ENCODE measurements around the gene ATP11A. TPM values are rescaled to one million over a fixed set of nuclear protein-coding genes. Genes with fewer than 3 reads are reported as not detected.

ATP11A gene
- total and polyA plus RNA-seq, 2 experiments from 2014 or later: 12.3 to 52.6 TPM

GRCh38 chr13:112885782-112886268, 196.0 kb downstream of the ATP11A start:
- Histone ChIP-seq H3K9me2 (ENCODE audit: insufficient read depth) (no peaks in the 10 kb centered on the region), H3K27me3 (ENCODE audit: insufficient read depth) (no peaks in the 10 kb centered on the region), H3K4me3 (no peak overlapping the region), H4K20me1 (replicated peaks; ENCODE audit: insufficient read depth) (no peaks in the 10 kb centered on the region), H3K4me1 (ENCODE audit: insufficient read depth) (no peaks in the 10 kb centered on the region), H3K27ac (ENCODE audit: low read depth) (no peak overlapping the region), H3F3A (replicated peaks; ENCODE audit: low read depth) (0 out of 2 replicates have a peak, but pooled peaks cover 11% of the 10 kb centered on the region), H2AFZ (no peak overlapping the region), H3K79me2 (replicated peaks; ENCODE audit: insufficient read depth) (no peaks in the 10 kb centered on the region), H3K4me2 (no peak overlapping the region), H3K36me3 (ENCODE audit: insufficient read depth) (no peaks in the 10 kb centered on the region)
- Mint-ChIP-seq H3K4me1 (peaks cover 12% of the 10 kb centered on the region), H3K4me3 (peak overlapping the region; percentile 54; the same call in 2 of the 3 replicates), H3K27me3 (ENCODE audit: insufficient read depth, low read depth, poor library complexity) (peaks cover 28% of the 10 kb centered on the region), H3K36me3 (ENCODE audit: low read depth) (peaks cover 3% of the 10 kb centered on the region; the same call in 1 of the 3 replicates), H3K27ac (no peak overlapping the region), H3K9me3 (no peaks in the 10 kb centered on the region)
- ATAC-seq: peak; percentile 89
- TF ChIP-seq CTCF (conservative IDR thresholded peaks at IDR 0.05; ENCODE audit: low read depth in 2 of 2): no peak
- no peak for TF ChIP-seq ZNF462 (CRISPR knock-in tag; IDR thresholded peaks at IDR 0.05)
- no peak for TF ChIP-seq STAT1 (IDR thresholded peaks at IDR 0.05; ENCODE audit: unreplicated experiment)
- peak; percentile 58 for TF ChIP-seq POLR2AphosphoS5 (IDR thresholded peaks at IDR 0.05; ENCODE audit: low read depth)
- TF ChIP-seq EZH2phosphoT487 (IDR thresholded peaks at IDR 0.05; ENCODE audit: unreplicated experiment): no peak
- no peak for TF ChIP-seq JUNB (IDR thresholded peaks at IDR 0.05; ENCODE audit: unreplicated experiment)
- TF ChIP-seq ZNF114 (CRISPR knock-in tag; IDR thresholded peaks at IDR 0.05): no peak
- no peak for TF ChIP-seq NANOG (IDR thresholded peaks at IDR 0.05; ENCODE audit: borderline replicate concordance)
- TF ChIP-seq ZNF331 (CRISPR knock-in tag; IDR thresholded peaks at IDR 0.05; ENCODE audit: low read depth): no peak
- TF ChIP-seq CREB1 (CRISPR knock-in tag; IDR thresholded peaks at IDR 0.05; ENCODE audit: low read depth): peak; percentile 9; the same call in 1 of the 2 replicates
- no peak for TF ChIP-seq EZH2 (IDR thresholded peaks at IDR 0.05; ENCODE audit: low read depth, unreplicated experiment)
- no peak for TF ChIP-seq REST (IDR thresholded peaks at IDR 0.05; ENCODE audit: unreplicated experiment)
- DNase-seq (ENCODE audit: low spot score): peak; percentile 87

Data from GM23338 (cell line).